Hepatocyte (in vitro differentiated cells): Measurements from ENCODE around the gene ATF7IP2.

ENCODE experiments used
- EZH2 ChIP-seq: fragments of 200-600 bp; sonication (generic); IDR thresholded peaks from 2 replicates; pipeline ENCODE4 v1.6.1; 2016; ENCODE audit warnings: antibody characterized with exemption, mild to moderate bottlenecking, borderline replicate concordance
- TF ChIP-seq, protein P1 (sequence below): fragments of 200-600 bp; sonication (generic); IDR thresholded peaks from 2 replicates; pipeline ENCODE4 v1.5.1; 2016; ENCODE audit warnings: antibody characterized with exemption, mild to moderate bottlenecking; ENCODE audit not compliant: poor library complexity

DNA sequence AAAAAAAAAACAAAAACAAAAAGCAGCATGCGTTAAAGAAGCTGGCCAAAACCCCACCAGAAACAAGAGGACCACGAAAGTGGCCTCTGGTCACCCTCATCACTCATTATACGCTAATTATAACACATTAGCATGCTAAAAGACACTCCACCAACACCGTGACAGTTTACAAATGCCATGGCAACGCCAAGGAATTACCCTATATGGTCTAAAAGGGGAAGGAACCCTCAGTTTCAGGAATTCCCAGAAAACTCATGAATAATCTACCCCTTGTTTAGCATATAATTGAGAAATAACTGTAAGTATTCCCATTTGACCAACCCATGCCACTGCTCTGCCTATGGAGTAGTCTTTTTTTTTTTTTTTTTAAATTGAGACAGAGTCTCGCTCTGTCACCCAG, 116.9 kb downstream of the ATF7IP2 start:
- no peak for TF ChIP-seq EZH2
- TF ChIP-seq, protein P1, sequence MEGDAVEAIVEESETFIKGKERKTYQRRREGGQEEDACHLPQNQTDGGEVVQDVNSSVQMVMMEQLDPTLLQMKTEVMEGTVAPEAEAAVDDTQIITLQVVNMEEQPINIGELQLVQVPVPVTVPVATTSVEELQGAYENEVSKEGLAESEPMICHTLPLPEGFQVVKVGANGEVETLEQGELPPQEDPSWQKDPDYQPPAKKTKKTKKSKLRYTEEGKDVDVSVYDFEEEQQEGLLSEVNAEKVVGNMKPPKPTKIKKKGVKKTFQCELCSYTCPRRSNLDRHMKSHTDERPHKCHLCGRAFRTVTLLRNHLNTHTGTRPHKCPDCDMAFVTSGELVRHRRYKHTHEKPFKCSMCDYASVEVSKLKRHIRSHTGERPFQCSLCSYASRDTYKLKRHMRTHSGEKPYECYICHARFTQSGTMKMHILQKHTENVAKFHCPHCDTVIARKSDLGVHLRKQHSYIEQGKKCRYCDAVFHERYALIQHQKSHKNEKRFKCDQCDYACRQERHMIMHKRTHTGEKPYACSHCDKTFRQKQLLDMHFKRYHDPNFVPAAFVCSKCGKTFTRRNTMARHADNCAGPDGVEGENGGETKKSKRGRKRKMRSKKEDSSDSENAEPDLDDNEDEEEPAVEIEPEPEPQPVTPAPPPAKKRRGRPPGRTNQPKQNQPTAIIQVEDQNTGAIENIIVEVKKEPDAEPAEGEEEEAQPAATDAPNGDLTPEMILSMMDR: no peak
